ENCODE measurements around the gene PSMD14.

The PSMD14 gene

GRCh38 chr2:161370981-161371380 is 62.8 kb downstream of the PSMD14 start:
- DNase-seq (ENCODE audit: low spot score in 2 of 2) (no peak), ATAC-seq (replicated peaks; ENCODE audit: extremely low read depth, poor library complexity, severe bottlenecking) (no peak)
- H3K9me3 Mint-ChIP-seq, result no peaks in the 10 kb centered on the region
- H3K27me3 Mint-ChIP-seq, result no peaks in the 10 kb centered on the region
- no peak overlapping the region for H3K27ac Mint-ChIP-seq (ENCODE audit: low read depth)
- H3K4me3 Mint-ChIP-seq, result no peak overlapping the region
- H3K4me1 Mint-ChIP-seq, result peaks cover 6% of the 10 kb centered on the region
- peaks cover 18% of the 10 kb centered on the region for H3K36me3 Mint-ChIP-seq (ENCODE audit: insufficient read depth)

GRCh38 chr2:161371869-161372268 is 63.6 kb downstream of the PSMD14 start:
- ATAC-seq (replicated peaks; ENCODE audit: extremely low read depth, poor library complexity, severe bottlenecking) (no peak), DNase-seq (ENCODE audit: low spot score in 2 of 2) (no peak)
- Mint-ChIP-seq H3K36me3 (ENCODE audit: insufficient read depth) (peaks cover 18% of the 10 kb centered on the region), H3K27me3 (no peaks in the 10 kb centered on the region), H3K9me3 (no peaks in the 10 kb centered on the region), H3K27ac (ENCODE audit: low read depth) (no peak overlapping the region), H3K4me1 (peaks cover under 1% of the 10 kb centered on the region), H3K4me3 (no peak overlapping the region)

GRCh38 chr2:161373942-161374341 is 65.7 kb downstream of the PSMD14 start:
- H3K4me1 Mint-ChIP-seq, result no peaks in the 10 kb centered on the region
- no peaks in the 10 kb centered on the region for H3K9me3 Mint-ChIP-seq
- H3K36me3 Mint-ChIP-seq (ENCODE audit: insufficient read depth), result peaks cover 11% of the 10 kb centered on the region
- no peaks in the 10 kb centered on the region for H3K27me3 Mint-ChIP-seq
- no peak for DNase-seq (ENCODE audit: low spot score in 2 of 2)
- no peak for ATAC-seq (replicated peaks; ENCODE audit: extremely low read depth, poor library complexity, severe bottlenecking)
- H3K4me3 Mint-ChIP-seq, result no peak overlapping the region
- H3K27ac Mint-ChIP-seq (ENCODE audit: low read depth), result no peak overlapping the region

GRCh38 chr2:161374446-161374845 is 66.2 kb downstream of the PSMD14 start:
- DNase-seq (ENCODE audit: low spot score in 2 of 2), result no peak
- Mint-ChIP-seq H3K4me3 (no peak overlapping the region), H3K27me3 (no peaks in the 10 kb centered on the region), H3K9me3 (no peaks in the 10 kb centered on the region), H3K4me1 (no peaks in the 10 kb centered on the region), H3K27ac (ENCODE audit: low read depth) (no peak overlapping the region), H3K36me3 (ENCODE audit: insufficient read depth) (peaks cover 11% of the 10 kb centered on the region)
- ATAC-seq (replicated peaks; ENCODE audit: extremely low read depth, poor library complexity, severe bottlenecking), result no peak

- Mint-ChIP-seq H3K27me3 (no peaks in the 10 kb centered on the region), H3K4me3 (no peak overlapping the region), H3K27ac (ENCODE audit: low read depth) (no peak overlapping the region), H3K9me3 (no peaks in the 10 kb centered on the region), H3K36me3 (ENCODE audit: insufficient read depth) (peaks cover 5% of the 10 kb centered on the region), H3K4me1 (peaks cover 2% of the 10 kb centered on the region)
- DNase-seq (ENCODE audit: low spot score in 2 of 2) (no peak), ATAC-seq (replicated peaks; ENCODE audit: extremely low read depth, poor library complexity, severe bottlenecking) (no peak)
These were observed 71.5 kb downstream of the PSMD14 start for GRCh38 chr2:161379740-161380139.

- peaks cover 5% of the 10 kb centered on the region for H3K4me1 Mint-ChIP-seq
- H3K4me3 Mint-ChIP-seq, result no peak overlapping the region
- H3K36me3 Mint-ChIP-seq (ENCODE audit: insufficient read depth), result peaks cover 5% of the 10 kb centered on the region
- no peak overlapping the region for H3K27ac Mint-ChIP-seq (ENCODE audit: low read depth)
- ATAC-seq (replicated peaks; ENCODE audit: extremely low read depth, poor library complexity, severe bottlenecking), result no peak
- H3K9me3 Mint-ChIP-seq, result no peaks in the 10 kb centered on the region
- H3K27me3 Mint-ChIP-seq, result no peaks in the 10 kb centered on the region
- no peak for DNase-seq (ENCODE audit: low spot score in 2 of 2)
These were observed 73.3 kb downstream of the PSMD14 start for GRCh38 chr2:161381546-161381945.

GRCh38 chr2:161382747-161383146 is 74.5 kb downstream of the PSMD14 start:
- Mint-ChIP-seq H3K4me1 (peaks cover 5% of the 10 kb centered on the region), H3K36me3 (ENCODE audit: insufficient read depth) (peaks cover 5% of the 10 kb centered on the region), H3K9me3 (no peaks in the 10 kb centered on the region), H3K27ac (ENCODE audit: low read depth) (no peak overlapping the region), H3K27me3 (no peaks in the 10 kb centered on the region), H3K4me3 (no peak overlapping the region)
- ATAC-seq (replicated peaks; ENCODE audit: extremely low read depth, poor library complexity, severe bottlenecking), result no peak
- DNase-seq (ENCODE audit: low spot score in 2 of 2), result no peak

GRCh38 chr2:161384864-161385263 is 76.6 kb downstream of the PSMD14 start:
- peaks cover 5% of the 10 kb centered on the region for H3K4me1 Mint-ChIP-seq
- no peak overlapping the region for H3K4me3 Mint-ChIP-seq
- no peaks in the 10 kb centered on the region for H3K9me3 Mint-ChIP-seq
- DNase-seq (ENCODE audit: low spot score in 2 of 2) (no peak), ATAC-seq (replicated peaks; ENCODE audit: extremely low read depth, poor library complexity, severe bottlenecking) (peak; percentile 84)
- H3K27ac Mint-ChIP-seq (ENCODE audit: low read depth), result no peak overlapping the region
- peaks cover 7% of the 10 kb centered on the region for H3K36me3 Mint-ChIP-seq (ENCODE audit: insufficient read depth)
- no peaks in the 10 kb centered on the region for H3K27me3 Mint-ChIP-seq

- Mint-ChIP-seq H3K27me3 (no peaks in the 10 kb centered on the region), H3K4me3 (no peak overlapping the region), H3K9me3 (no peaks in the 10 kb centered on the region), H3K27ac (ENCODE audit: low read depth) (no peak overlapping the region), H3K36me3 (ENCODE audit: insufficient read depth) (peaks cover 7% of the 10 kb centered on the region), H3K4me1 (peaks cover 5% of the 10 kb centered on the region)
- DNase-seq (ENCODE audit: low spot score in 2 of 2) (no peak), ATAC-seq (replicated peaks; ENCODE audit: extremely low read depth, poor library complexity, severe bottlenecking) (no peak)
These were observed 78.1 kb downstream of the PSMD14 start for GRCh38 chr2:161386228-161386824.

GRCh38 chr2:161388146-161388779 is 80.0 kb downstream of the PSMD14 start:
- no peak for DNase-seq (ENCODE audit: low spot score in 2 of 2)
- no peak overlapping the region for H3K27ac Mint-ChIP-seq (ENCODE audit: low read depth)
- no peak overlapping the region for H3K4me3 Mint-ChIP-seq
- no peak for ATAC-seq (replicated peaks; ENCODE audit: extremely low read depth, poor library complexity, severe bottlenecking)
- no peaks in the 10 kb centered on the region for H3K27me3 Mint-ChIP-seq
- H3K9me3 Mint-ChIP-seq, result no peaks in the 10 kb centered on the region
- H3K36me3 Mint-ChIP-seq (ENCODE audit: insufficient read depth), result peaks cover 10% of the 10 kb centered on the region
- H3K4me1 Mint-ChIP-seq, result peaks cover 5% of the 10 kb centered on the region

- ATAC-seq (replicated peaks; ENCODE audit: extremely low read depth, poor library complexity, severe bottlenecking) (no peak), DNase-seq (ENCODE audit: low spot score in 2 of 2) (no peak)
- no peaks in the 10 kb centered on the region for H3K4me1 Mint-ChIP-seq
- peaks cover 21% of the 10 kb centered on the region for H3K36me3 Mint-ChIP-seq (ENCODE audit: insufficient read depth)
- H3K27me3 Mint-ChIP-seq, result no peaks in the 10 kb centered on the region
- no peak overlapping the region for H3K4me3 Mint-ChIP-seq
- no peaks in the 10 kb centered on the region for H3K9me3 Mint-ChIP-seq
- H3K27ac Mint-ChIP-seq (ENCODE audit: low read depth), result no peak overlapping the region
These were observed 83.7 kb downstream of the PSMD14 start for GRCh38 chr2:161391737-161392506.

- ATAC-seq (replicated peaks; ENCODE audit: extremely low read depth, poor library complexity, severe bottlenecking), result no peak
- H3K4me3 Mint-ChIP-seq, result no peak overlapping the region
- no peaks in the 10 kb centered on the region for H3K27me3 Mint-ChIP-seq
- no peak for DNase-seq (ENCODE audit: low spot score in 2 of 2)
- H3K9me3 Mint-ChIP-seq, result no peaks in the 10 kb centered on the region
- peaks cover 17% of the 10 kb centered on the region for H3K36me3 Mint-ChIP-seq (ENCODE audit: insufficient read depth)
- H3K27ac Mint-ChIP-seq (ENCODE audit: low read depth), result no peak overlapping the region
- H3K4me1 Mint-ChIP-seq, result no peaks in the 10 kb centered on the region
These were observed 91.9 kb downstream of the PSMD14 start for GRCh38 chr2:161400076-161400475.

GRCh38 chr2:161402297-161402696 is 94.1 kb downstream of the PSMD14 start:
- Mint-ChIP-seq H3K27me3 (no peaks in the 10 kb centered on the region), H3K27ac (ENCODE audit: low read depth) (no peak overlapping the region), H3K36me3 (ENCODE audit: insufficient read depth) (peaks cover 8% of the 10 kb centered on the region), H3K4me1 (no peaks in the 10 kb centered on the region), H3K4me3 (no peak overlapping the region), H3K9me3 (no peaks in the 10 kb centered on the region)
- no peak for DNase-seq (ENCODE audit: low spot score in 2 of 2)
- no peak for ATAC-seq (replicated peaks; ENCODE audit: extremely low read depth, poor library complexity, severe bottlenecking)

Measured in central memory CD8-positive, alpha-beta T cell (primary cell).